Mesenchymal stem cell (in vitro differentiated cells and primary cell): Measurements from ENCODE around the gene SEC61A1.

Source experiments
- DNase-seq: peaks from one replicate; pipeline ENCODE4 v3.0.0-alpha.2; 2013
- H2AFZ ChIP-seq: one replicate; pipeline ENCODE4 v1.6.1; 2013; ENCODE audit warnings: low read depth, mild to moderate bottlenecking, control low read depth, inconsistent platforms, low read length, moderate library complexity
- H2AK5ac ChIP-seq: 2 replicates; pipeline ENCODE4 v1.6.1; 2013; ENCODE audit warnings: low read length, moderate library complexity, mild to moderate bottlenecking, inconsistent platforms; ENCODE audit not compliant: severe bottlenecking
- H2BK120ac ChIP-seq: one replicate; pipeline ENCODE4 v1.6.1; 2013; ENCODE audit warnings: low read depth, mild to moderate bottlenecking, inconsistent platforms, low read length, moderate library complexity
- H2BK12ac ChIP-seq, 2 experiments: one replicate each; pipeline ENCODE4 v1.6.1; 2013; ENCODE audit warnings: inconsistent platforms in 2 of 2, low read length in 2 of 2, mild to moderate bottlenecking in 2 of 2, moderate library complexity in 2 of 2, control low read depth in 1 of 2
- H2BK15ac ChIP-seq: one replicate; pipeline ENCODE4 v1.6.1; 2013; ENCODE audit warnings: mild to moderate bottlenecking, low read depth, inconsistent platforms; ENCODE audit not compliant: poor library complexity, severe bottlenecking
- H2BK5ac ChIP-seq: 2 replicates; pipeline ENCODE4 v1.6.1; 2013; ENCODE audit warnings: low read depth, mild to moderate bottlenecking, low read length, control low read depth, inconsistent platforms; ENCODE audit not compliant: poor library complexity, severe bottlenecking
- H3K14ac ChIP-seq, 2 experiments: one replicate each; pipeline ENCODE4 v1.6.1; 2013; ENCODE audit warnings: inconsistent platforms in 2 of 2, low read length in 2 of 2, control low read depth in 1 of 2, mild to moderate bottlenecking in 1 of 2, moderate library complexity in 1 of 2
- H3K18ac ChIP-seq, 2 experiments: one replicate each; pipeline ENCODE4 v1.6.1; 2013; ENCODE audit warnings: inconsistent platforms in 2 of 2, low read length in 2 of 2, control low read depth in 1 of 2, low read depth in 1 of 2, mild to moderate bottlenecking in 1 of 2
- H3K23ac ChIP-seq, 2 experiments: one replicate each; pipeline ENCODE4 v1.6.1; 2013; ENCODE audit warnings: inconsistent platforms in 2 of 2, low read length in 2 of 2, mild to moderate bottlenecking in 2 of 2, moderate library complexity in 2 of 2, control low read depth in 1 of 2
- H3K27ac ChIP-seq: 2 replicates; pipeline ENCODE4 v1.5.1; 2013; ENCODE audit warnings: mild to moderate bottlenecking, moderate library complexity, low read length, control low read depth, inconsistent platforms; ENCODE audit not compliant: poor library complexity, severe bottlenecking
- H3K27me3 ChIP-seq, 2 experiments: 2 replicates each; pipeline versions ENCODE4 v1.6.1 to v1.7.0; 2013; ENCODE audit warnings: low read length in 2 of 2, mild to moderate bottlenecking in 2 of 2, moderate library complexity in 2 of 2, control low read depth in 1 of 2, inconsistent platforms in 1 of 2; ENCODE audit not compliant: control insufficient read depth in 1 of 2, insufficient read depth in 1 of 2
- H3K36me3 ChIP-seq, 2 experiments: 2 replicates each; pipeline versions ENCODE4 v1.6.1 to v1.7.0; 2013; ENCODE audit warnings: low read length in 2 of 2, control low read depth in 1 of 2, inconsistent platforms in 1 of 2, low read depth in 1 of 2, mild to moderate bottlenecking in 1 of 2; ENCODE audit not compliant: insufficient read depth in 2 of 2, control insufficient read depth in 1 of 2
- H3K4ac ChIP-seq, 2 experiments: one replicate each; pipeline ENCODE4 v1.6.1; 2013; ENCODE audit warnings: inconsistent platforms in 2 of 2, low read length in 2 of 2, mild to moderate bottlenecking in 2 of 2, moderate library complexity in 2 of 2, control low read depth in 1 of 2, low read depth in 1 of 2
- H3K4me1 ChIP-seq: 2 replicates; pipeline ENCODE4 v1.6.1; 2013; ENCODE audit warnings: low read depth, low read length, control low read depth; ENCODE audit not compliant: control insufficient read depth, insufficient read depth
- H3K4me2 ChIP-seq: 2 replicates; pipeline ENCODE4 v1.6.1; 2013; ENCODE audit warnings: low read length, mild to moderate bottlenecking, inconsistent platforms; ENCODE audit not compliant: poor library complexity, severe bottlenecking
- H3K4me3 ChIP-seq, 2 experiments: 2 replicates each; pipeline versions ENCODE4 v1.5.1 to v1.7.0; 2013; ENCODE audit warnings: low read length in 2 of 2, mild to moderate bottlenecking in 2 of 2, control low read depth in 1 of 2, low read depth in 1 of 2; ENCODE audit not compliant: insufficient read depth in 1 of 2
- H3K79me1 ChIP-seq: replicated peaks from 2 replicates; pipeline ENCODE4 v1.6.1; 2013; ENCODE audit warnings: mild to moderate bottlenecking, control low read depth, low read length, inconsistent platforms; ENCODE audit not compliant: poor library complexity, severe bottlenecking
- H3K9ac ChIP-seq: 2 replicates; pipeline ENCODE4 v1.7.0; 2013; ENCODE audit warnings: mild to moderate bottlenecking, low read length, moderate library complexity
- H3K9me3 ChIP-seq: 2 replicates; pipeline ENCODE4 v1.7.0; 2013; ENCODE audit warnings: mild to moderate bottlenecking, low read length; ENCODE audit not compliant: control insufficient read depth
- H4K8ac ChIP-seq: one replicate; pipeline ENCODE4 v1.6.1; 2013; ENCODE audit warnings: inconsistent platforms, mild to moderate bottlenecking, low read length, moderate library complexity
- H4K91ac ChIP-seq: one replicate; pipeline ENCODE4 v1.6.1; 2013; ENCODE audit warnings: mild to moderate bottlenecking, low read length, inconsistent platforms
- WGBS: methylation state at CpG from one replicate; pipeline ENCODE4 v1.1.7; 2013; ENCODE audit warnings: mixed read lengths; 5-methylcytosine and 5-hydroxymethylcytosine counted together

SEC61A1 gene

GRCh38 chr3:128080323-128081080 lies 28.3 kb downstream of the SEC61A1 start:
- Histone ChIP-seq H3K36me3 (peaks cover 23 to 29% of the 10 kb centered on the region in 2 experiments), H3K9me3 (no peaks in the 10 kb centered on the region), H2BK12ac (no peak overlapping the region), H3K79me1 (peaks cover 6% of the 10 kb centered on the region), H3K27ac (no peak overlapping the region), H2AK5ac (no peak overlapping the region), H3K9ac (no peak overlapping the region), H2BK15ac (no peak overlapping the region), H2AFZ (no peak overlapping the region), H2BK5ac (no peak overlapping the region), H3K4me1 (peaks cover 55% of the 10 kb centered on the region), H3K4ac (no peak overlapping the region), H2BK120ac (no peak overlapping the region), H4K8ac (no peak overlapping the region), H3K4me3 (no peak overlapping the region), H3K14ac (no peak overlapping the region), H3K27me3 (no peaks in the 10 kb centered on the region), H3K4me2 (no peak overlapping the region), H3K23ac (no peak overlapping the region), H4K91ac (no peak overlapping the region), H3K18ac (no peak overlapping the region)
- DNase-seq = peak; percentile 92
- WGBS = 47% methylated on average over 6 of the region's 6 CpGs

- Histone ChIP-seq H3K18ac (peak overlapping the region in 1 of 2 experiments; percentile 26), H2BK120ac (no peak overlapping the region), H2AFZ (no peak overlapping the region), H4K91ac (no peak overlapping the region), H3K4me1 (peaks cover 50% of the 10 kb centered on the region), H3K9me3 (no peaks in the 10 kb centered on the region), H3K14ac (no peak overlapping the region), H3K27me3 (no peaks in the 10 kb centered on the region), H4K8ac (no peak overlapping the region), H3K9ac (no peak overlapping the region), H3K4ac (no peak overlapping the region), H2BK12ac (peak overlapping the region in 1 of 2 experiments; percentile 21), H3K23ac (no peak overlapping the region), H2AK5ac (peak overlapping the region; percentile 87), H3K4me3 (no peak overlapping the region), H3K36me3 (peaks cover 30 to 36% of the 10 kb centered on the region in 2 experiments), H2BK15ac (no peak overlapping the region), H2BK5ac (no peak overlapping the region), H3K27ac (peak overlapping the region; percentile 75), H3K4me2 (no peak overlapping the region), H3K79me1 (peaks cover 6% of the 10 kb centered on the region)
- no peak for DNase-seq
- 97% methylated on average over 6 of the region's 6 CpGs for WGBS
Measured at GRCh38 chr3:128081226-128081625, 29.0 kb downstream of the SEC61A1 start.

GRCh38 chr3:128081846-128082245 lies 29.6 kb downstream of the SEC61A1 start:
- Histone ChIP-seq H2AFZ (no peak overlapping the region), H2AK5ac (no peak overlapping the region), H3K4me1 (peaks cover 46% of the 10 kb centered on the region), H3K4ac (no peak overlapping the region), H3K27me3 (no peaks in the 10 kb centered on the region), H2BK120ac (no peak overlapping the region), H2BK5ac (no peak overlapping the region), H3K4me3 (no peak overlapping the region), H3K14ac (no peak overlapping the region), H2BK15ac (no peak overlapping the region), H3K9ac (no peak overlapping the region), H3K79me1 (peaks cover 6% of the 10 kb centered on the region), H3K18ac (no peak overlapping the region), H3K23ac (no peak overlapping the region), H3K9me3 (no peaks in the 10 kb centered on the region), H4K8ac (no peak overlapping the region), H3K4me2 (no peak overlapping the region), H2BK12ac (no peak overlapping the region), H3K36me3 (peaks cover 36 to 41% of the 10 kb centered on the region in 2 experiments), H3K27ac (peak overlapping the region; percentile 75), H4K91ac (no peak overlapping the region)
- peak; percentile 40 for DNase-seq
- 73% methylated on average over 2 of the region's 4 CpGs for WGBS

GRCh38 chr3:128082546-128082945 lies 30.3 kb downstream of the SEC61A1 start:
- Histone ChIP-seq H3K36me3 (peaks cover 43 to 47% of the 10 kb centered on the region in 2 experiments), H3K14ac (no peak overlapping the region), H2BK12ac (no peak overlapping the region), H4K91ac (no peak overlapping the region), H2BK15ac (no peak overlapping the region), H3K4ac (no peak overlapping the region), H3K23ac (no peak overlapping the region), H2AFZ (no peak overlapping the region), H3K4me1 (peaks cover 40% of the 10 kb centered on the region), H2AK5ac (peak overlapping the region; percentile 36), H2BK5ac (no peak overlapping the region), H3K27me3 (no peaks in the 10 kb centered on the region), H3K27ac (peak overlapping the region; percentile 32), H3K9ac (no peak overlapping the region), H3K4me2 (no peak overlapping the region), H3K4me3 (no peak overlapping the region), H3K18ac (no peak overlapping the region), H4K8ac (no peak overlapping the region), H3K79me1 (peaks cover 5% of the 10 kb centered on the region), H2BK120ac (no peak overlapping the region), H3K9me3 (no peaks in the 10 kb centered on the region)
- 96% methylated on average over 8 of the region's 10 CpGs for WGBS
- no peak for DNase-seq
